Parathyroid adenoma (tissue), 2 donors: Measurements from ENCODE around the gene OPCML.

Source experiments
- H2AFZ ChIP-seq: fragments of 300-600 bp; sonication (generic); one replicate; pipeline ENCODE4 v1.7.0; 2017; ENCODE audit warnings: antibody characterized with exemption, mild to moderate bottlenecking
- H3K27ac ChIP-seq: fragments of 300-600 bp; sonication (generic); one replicate; pipeline ENCODE4 v1.7.0; 2017
- H3K27me3 ChIP-seq: fragments of 300-600 bp; sonication (generic); one replicate; pipeline ENCODE4 v1.7.0; 2017; ENCODE audit warnings: low read length; ENCODE audit not compliant: control insufficient read depth, insufficient read depth
- H3K36me3 ChIP-seq: fragments of 300-600 bp; sonication (generic); one replicate; pipeline ENCODE4 v1.7.0; 2017; ENCODE audit warnings: low read length; ENCODE audit not compliant: control insufficient read depth, insufficient read depth
- H3K4me1 ChIP-seq: fragments of 300-600 bp; sonication (generic); one replicate; pipeline ENCODE4 v1.7.0; 2017; ENCODE audit warnings: control low read depth
- H3K4me2 ChIP-seq: fragments of 300-600 bp; sonication (generic); one replicate; pipeline ENCODE4 v1.7.0; 2017; ENCODE audit warnings: low read length
- H3K4me3 ChIP-seq: fragments of 300-600 bp; sonication (generic); one replicate; pipeline ENCODE4 v1.7.0; 2017; ENCODE audit warnings: low read depth, low read length
- H3K79me2 ChIP-seq: fragments of 300-600 bp; sonication (generic); one replicate; pipeline ENCODE4 v1.7.0; 2017; ENCODE audit warnings: control low read depth
- H3K9ac ChIP-seq: fragments of 300-600 bp; sonication (generic); one replicate; pipeline ENCODE4 v1.7.0; 2017; ENCODE audit warnings: mild to moderate bottlenecking
- H3K9me3 ChIP-seq: fragments of 300-600 bp; sonication (generic); one replicate; pipeline ENCODE4 v1.7.0; 2017; ENCODE audit warnings: low read length; ENCODE audit not compliant: control insufficient read depth
- CTCF ChIP-seq: fragments of 300-600 bp; sonication (generic); IDR thresholded peaks from one replicate; pipeline ENCODE4 v1.7.0; 2017; ENCODE audit warnings: antibody characterized with exemption, mild to moderate bottlenecking
- donor health status: primary hyperparathyroidism.

The OPCML gene

GRCh38 chr11:132901638-132902471, 630.4 kb downstream of the OPCML start:
- H3K4me1 ChIP-seq = peaks cover 5% of the 10 kb centered on the region
- H3K36me3 ChIP-seq = no peaks in the 10 kb centered on the region
- H3K4me3 ChIP-seq = no peak overlapping the region
- no peak overlapping the region for H3K4me2 ChIP-seq
- no peak for TF ChIP-seq CTCF
- no peak overlapping the region for H3K9ac ChIP-seq
- no peak overlapping the region for H2AFZ ChIP-seq
- H3K27me3 ChIP-seq = no peaks in the 10 kb centered on the region
- no peaks in the 10 kb centered on the region for H3K79me2 ChIP-seq
- no peaks in the 10 kb centered on the region for H3K9me3 ChIP-seq
- H3K27ac ChIP-seq = no peak overlapping the region

GRCh38 chr11:132898676-132899075, 633.6 kb downstream of the OPCML start:
- Histone ChIP-seq H3K9ac (no peak overlapping the region), H3K27ac (no peak overlapping the region), H3K79me2 (no peaks in the 10 kb centered on the region), H3K4me2 (no peak overlapping the region), H3K27me3 (no peaks in the 10 kb centered on the region), H3K4me3 (no peak overlapping the region), H3K4me1 (no peaks in the 10 kb centered on the region), H3K36me3 (no peaks in the 10 kb centered on the region), H2AFZ (no peak overlapping the region), H3K9me3 (no peaks in the 10 kb centered on the region)
- TF ChIP-seq CTCF = no peak

GRCh38 chr11:132898021-132898420, 634.3 kb downstream of the OPCML start:
- H2AFZ ChIP-seq = no peak overlapping the region
- no peak for TF ChIP-seq CTCF

GRCh38 chr11:132895340-132895739, 637.0 kb downstream of the OPCML start:
- no peak overlapping the region for H3K27ac ChIP-seq
- no peaks in the 10 kb centered on the region for H3K79me2 ChIP-seq
- no peaks in the 10 kb centered on the region for H3K27me3 ChIP-seq
- no peaks in the 10 kb centered on the region for H3K9me3 ChIP-seq
- H3K36me3 ChIP-seq = no peaks in the 10 kb centered on the region
- no peak overlapping the region for H2AFZ ChIP-seq
- H3K9ac ChIP-seq = no peak overlapping the region
- no peak overlapping the region for H3K4me2 ChIP-seq
- no peak overlapping the region for H3K4me3 ChIP-seq
- no peaks in the 10 kb centered on the region for H3K4me1 ChIP-seq
- TF ChIP-seq CTCF = no peak

More at GRCh38 chr11:132898021-132898420, 634.3 kb downstream of the OPCML start:
- H3K4me3 ChIP-seq = no peak overlapping the region
- H3K9me3 ChIP-seq = no peaks in the 10 kb centered on the region
- H3K27ac ChIP-seq = no peak overlapping the region
- no peaks in the 10 kb centered on the region for H3K4me1 ChIP-seq
- H3K36me3 ChIP-seq = no peaks in the 10 kb centered on the region
- H3K27me3 ChIP-seq = no peaks in the 10 kb centered on the region
- H3K79me2 ChIP-seq = no peaks in the 10 kb centered on the region
- no peak overlapping the region for H3K4me2 ChIP-seq
- H3K9ac ChIP-seq = no peak overlapping the region

GRCh38 chr11:132894606-132895005, 637.7 kb downstream of the OPCML start:
- H3K36me3 ChIP-seq = no peaks in the 10 kb centered on the region
- H3K79me2 ChIP-seq = no peaks in the 10 kb centered on the region
- no peak overlapping the region for H3K4me3 ChIP-seq
- no peak overlapping the region for H3K4me2 ChIP-seq
- no peak overlapping the region for H3K27ac ChIP-seq
- no peak for TF ChIP-seq CTCF
- H3K9ac ChIP-seq = no peak overlapping the region
- no peaks in the 10 kb centered on the region for H3K27me3 ChIP-seq
- no peak overlapping the region for H2AFZ ChIP-seq
- H3K4me1 ChIP-seq = no peaks in the 10 kb centered on the region
- H3K9me3 ChIP-seq = no peaks in the 10 kb centered on the region
